Spinal cord (tissue), 10 donors: ENCODE data around the gene RBP2. TPM values are rescaled to one million over a fixed set of nuclear protein-coding genes. Genes with fewer than 3 reads are reported as not detected.

Experiments
- DNase-seq, 6 donors: peaks; one replicate each; pipeline versions ENCODE4 v3.0.0 to v3.0.0-alpha.2; 2013 to 2015; ENCODE audit warnings: low spot score in 6 of 6, low read depth in 4 of 6
- H3K27ac ChIP-seq: one replicate; pipeline ENCODE4 v1.5.1; 2013; ENCODE audit warnings: low read depth, low read length, control low read depth
- H3K27me3 ChIP-seq: one replicate; pipeline ENCODE4 v1.6.1; 2013; ENCODE audit warnings: low read length; ENCODE audit not compliant: control insufficient read depth, insufficient read depth
- H3K36me3 ChIP-seq: one replicate; pipeline ENCODE4 v1.6.1; 2013; ENCODE audit warnings: low read length; ENCODE audit not compliant: control insufficient read depth, insufficient read depth
- H3K4me1 ChIP-seq: one replicate; pipeline ENCODE4 v1.6.1; 2013; ENCODE audit warnings: low read length; ENCODE audit not compliant: control insufficient read depth, insufficient read depth
- H3K4me3 ChIP-seq: one replicate; pipeline ENCODE4 v1.5.1; 2013; ENCODE audit warnings: low read depth, low read length, control low read depth
- H3K9me3 ChIP-seq: one replicate; pipeline ENCODE4 v1.6.1; 2013; ENCODE audit warnings: low read length; ENCODE audit not compliant: control insufficient read depth, insufficient read depth
- WGBS: methylation state at CpG from one replicate; pipeline ENCODE4 v1.1.5; 2013; ENCODE audit warnings: missing lambda C conversion rate; ENCODE audit not compliant: insufficient coverage; 5-methylcytosine and 5-hydroxymethylcytosine counted together
- polyA plus RNA-seq, 2 donors: library from polyadenylated mRNA; unstranded; fragments of 120-200 nt; gene quantifications; one replicate each; pipeline ENCODE4 v1.2.1, GENCODE V29; 2013; ENCODE audit not compliant: insufficient read length in 2 of 2
- total RNA-seq, 2 donors: library from RNA; depleted of rRNA in 1 of 2; stranded (reverse); fragments of 120-200 nt in 1 of 2; fragments of >200 nt in 1 of 2; gene quantifications; one replicate each; pipeline versions ENCODE4 v1.2.3 to v1.2.4, GENCODE V29; 2013 to 2014
- donor health status: healthy.

RBP2 gene
- total and polyA plus RNA-seq, 4 donors = 0.23 to 0.38 TPM; not detected in 2

GRCh38 chr3:139518306-139518705 is 42.0 kb upstream of the RBP2 start:
- H3K4me1 ChIP-seq = peaks cover 4% of the 10 kb centered on the region
- H3K27me3 ChIP-seq = no peaks in the 10 kb centered on the region
- peaks cover 10% of the 10 kb centered on the region for H3K36me3 ChIP-seq
- 86% methylated on average over 1 of the region's 6 CpGs for WGBS
- no peak overlapping the region for H3K4me3 ChIP-seq
- no peak for DNase-seq
- H3K9me3 ChIP-seq = no peaks in the 10 kb centered on the region
- no peak overlapping the region for H3K27ac ChIP-seq

DNA sequence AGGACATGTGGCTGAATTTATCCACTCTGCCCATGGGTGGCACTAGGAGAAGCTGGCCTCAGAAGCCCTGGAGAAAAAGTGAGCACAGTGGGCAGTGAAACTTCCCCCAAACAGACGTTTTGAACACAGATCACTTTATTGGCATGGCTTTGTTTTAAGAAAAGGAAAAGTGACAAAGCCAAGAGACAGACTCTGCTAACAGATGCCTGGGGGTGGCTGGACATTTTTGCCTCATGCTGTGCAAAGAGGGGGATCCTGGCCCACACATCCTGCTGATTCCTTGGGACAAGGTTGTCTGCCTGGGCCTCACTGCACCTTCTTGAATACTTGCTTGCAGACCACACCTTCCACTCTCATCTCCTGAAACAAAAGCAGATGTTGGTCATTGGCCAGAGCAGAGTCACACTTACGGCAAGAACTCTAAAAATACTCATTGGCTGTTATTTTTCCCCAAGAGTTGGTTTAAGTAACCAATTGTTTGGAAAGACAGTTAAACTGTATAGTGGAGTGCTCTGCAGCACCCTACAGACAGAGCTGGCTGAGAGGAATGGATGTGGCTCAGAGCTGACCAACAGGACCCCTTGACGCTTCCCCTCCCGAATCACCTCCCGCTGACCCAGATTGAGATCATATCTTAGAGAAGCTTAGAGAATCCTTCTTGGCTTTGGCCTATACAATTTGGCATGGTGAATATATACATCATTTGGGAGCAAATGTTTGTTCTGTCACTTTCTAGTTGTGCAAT is 41.2 kb upstream of the RBP2 start:
- Histone ChIP-seq H3K9me3 (no peaks in the 10 kb centered on the region), H3K27me3 (no peaks in the 10 kb centered on the region), H3K36me3 (peaks cover 10% of the 10 kb centered on the region), H3K4me3 (no peak overlapping the region), H3K27ac (no peak overlapping the region), H3K4me1 (peaks cover 4% of the 10 kb centered on the region)
- WGBS = 100% methylated on average over 4 of the region's 5 CpGs
- no peak for DNase-seq

- no peak for DNase-seq
- H3K9me3 ChIP-seq = no peaks in the 10 kb centered on the region
- peaks cover 4% of the 10 kb centered on the region for H3K4me1 ChIP-seq
- no peak overlapping the region for H3K4me3 ChIP-seq
- peaks cover 6% of the 10 kb centered on the region for H3K36me3 ChIP-seq
- WGBS = 100% methylated on average over 4 of the region's 4 CpGs
- no peaks in the 10 kb centered on the region for H3K27me3 ChIP-seq
- no peak overlapping the region for H3K27ac ChIP-seq
Observed at GRCh38 chr3:139514741-139515140, 38.4 kb upstream of the RBP2 start.

GRCh38 chr3:139509631-139510030 is 33.3 kb upstream of the RBP2 start:
- H3K4me3 ChIP-seq = no peak overlapping the region
- no peak for DNase-seq
- H3K27me3 ChIP-seq = no peaks in the 10 kb centered on the region
- no CpG with 5 or more reads among the region's 1 CpG for WGBS
- H3K27ac ChIP-seq = no peak overlapping the region
- no peaks in the 10 kb centered on the region for H3K4me1 ChIP-seq
- H3K9me3 ChIP-seq = no peaks in the 10 kb centered on the region
- H3K36me3 ChIP-seq = no peaks in the 10 kb centered on the region

- Histone ChIP-seq H3K4me1 (no peaks in the 10 kb centered on the region), H3K4me3 (no peak overlapping the region), H3K27me3 (no peaks in the 10 kb centered on the region), H3K9me3 (no peaks in the 10 kb centered on the region), H3K27ac (no peak overlapping the region), H3K36me3 (no peaks in the 10 kb centered on the region)
- no peak for DNase-seq
- WGBS = no CpG with 5 or more reads among the region's 2 CpGs
Observed at GRCh38 chr3:139506766-139507165, 30.4 kb upstream of the RBP2 start.

GRCh38 chr3:139505829-139506386 is 29.6 kb upstream of the RBP2 start:
- no peak for DNase-seq
- H3K9me3 ChIP-seq = no peaks in the 10 kb centered on the region
- H3K36me3 ChIP-seq = no peaks in the 10 kb centered on the region
- no peak overlapping the region for H3K4me3 ChIP-seq
- H3K27ac ChIP-seq = no peak overlapping the region
- H3K27me3 ChIP-seq = no peaks in the 10 kb centered on the region
- WGBS = no CpG with 5 or more reads among the region's 2 CpGs
- H3K4me1 ChIP-seq = no peaks in the 10 kb centered on the region

DNA sequence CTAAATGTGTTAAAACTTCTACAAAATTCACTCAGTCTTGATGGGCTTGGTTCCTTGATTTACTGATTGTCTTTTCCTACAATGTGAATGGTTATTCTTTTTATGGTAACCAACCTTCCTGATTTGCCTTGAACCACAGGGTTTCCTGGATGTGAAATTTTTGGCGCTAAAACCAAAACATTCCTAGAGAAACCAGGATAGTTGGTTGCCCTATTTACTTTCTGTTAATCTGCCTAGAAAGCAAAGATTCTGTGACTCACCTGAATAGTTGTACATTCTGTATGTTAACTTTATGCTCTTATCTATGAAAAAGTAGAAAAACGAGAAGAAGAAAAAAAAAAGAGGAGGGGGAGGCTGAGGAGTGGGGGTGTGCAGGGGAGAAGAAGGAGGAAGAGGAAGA is 23.2 kb upstream of the RBP2 start:
- no peaks in the 10 kb centered on the region for H3K4me1 ChIP-seq
- DNase-seq = no peak
- H3K27me3 ChIP-seq = no peaks in the 10 kb centered on the region
- H3K4me3 ChIP-seq = no peak overlapping the region
- no peaks in the 10 kb centered on the region for H3K36me3 ChIP-seq
- H3K27ac ChIP-seq = no peak overlapping the region
- no CpG with 5 or more reads among the region's 2 CpGs for WGBS
- no peaks in the 10 kb centered on the region for H3K9me3 ChIP-seq

GRCh38 chr3:139493826-139494385 is 17.6 kb upstream of the RBP2 start:
- H3K4me1 ChIP-seq = no peaks in the 10 kb centered on the region
- H3K27me3 ChIP-seq = no peaks in the 10 kb centered on the region
- H3K36me3 ChIP-seq = no peaks in the 10 kb centered on the region
- H3K4me3 ChIP-seq = no peak overlapping the region
- H3K27ac ChIP-seq = no peak overlapping the region
- no peak for DNase-seq
- 79% methylated on average over 6 of the region's 6 CpGs for WGBS
- no peaks in the 10 kb centered on the region for H3K9me3 ChIP-seq

- 67% methylated on average over 1 of the region's 1 CpG for WGBS
- Histone ChIP-seq H3K36me3 (no peaks in the 10 kb centered on the region), H3K9me3 (peaks cover 3% of the 10 kb centered on the region), H3K4me3 (no peak overlapping the region), H3K27ac (no peak overlapping the region), H3K4me1 (no peaks in the 10 kb centered on the region), H3K27me3 (no peaks in the 10 kb centered on the region)
- no peak for DNase-seq
Observed at GRCh38 chr3:139491966-139492365, 15.7 kb upstream of the RBP2 start.
